Esophagus squamous epithelium (tissue), 4 donors: ENCODE results near the gene RNF207.

Experiments used
- POLR2A ChIP-seq, 4 donors: fragments of 450-650 bp; IDR thresholded peaks; one replicate each; pipeline ENCODE4 v1.6.1; 2017; ENCODE audit warnings: antibody characterized with exemption in 4 of 4, mild to moderate bottlenecking in 4 of 4, moderate library complexity in 3 of 4
- TF ChIP-seq, protein P1 (sequence below), 6 experiments: fragments of 450-650 bp in 4 of 6; fragments of 200-600 bp in 2 of 6; sonication (generic) in 2 of 6; IDR thresholded peaks; one replicate each; pipeline ENCODE4 v1.5.1; 2016 to 2019; ENCODE audit warnings: antibody characterized with exemption in 6 of 6, mild to moderate bottlenecking in 4 of 6, moderate library complexity in 4 of 6

- TF ChIP-seq, protein P1, sequence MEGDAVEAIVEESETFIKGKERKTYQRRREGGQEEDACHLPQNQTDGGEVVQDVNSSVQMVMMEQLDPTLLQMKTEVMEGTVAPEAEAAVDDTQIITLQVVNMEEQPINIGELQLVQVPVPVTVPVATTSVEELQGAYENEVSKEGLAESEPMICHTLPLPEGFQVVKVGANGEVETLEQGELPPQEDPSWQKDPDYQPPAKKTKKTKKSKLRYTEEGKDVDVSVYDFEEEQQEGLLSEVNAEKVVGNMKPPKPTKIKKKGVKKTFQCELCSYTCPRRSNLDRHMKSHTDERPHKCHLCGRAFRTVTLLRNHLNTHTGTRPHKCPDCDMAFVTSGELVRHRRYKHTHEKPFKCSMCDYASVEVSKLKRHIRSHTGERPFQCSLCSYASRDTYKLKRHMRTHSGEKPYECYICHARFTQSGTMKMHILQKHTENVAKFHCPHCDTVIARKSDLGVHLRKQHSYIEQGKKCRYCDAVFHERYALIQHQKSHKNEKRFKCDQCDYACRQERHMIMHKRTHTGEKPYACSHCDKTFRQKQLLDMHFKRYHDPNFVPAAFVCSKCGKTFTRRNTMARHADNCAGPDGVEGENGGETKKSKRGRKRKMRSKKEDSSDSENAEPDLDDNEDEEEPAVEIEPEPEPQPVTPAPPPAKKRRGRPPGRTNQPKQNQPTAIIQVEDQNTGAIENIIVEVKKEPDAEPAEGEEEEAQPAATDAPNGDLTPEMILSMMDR (IDR thresholded peaks at IDR 0.05), result no peak
- TF ChIP-seq POLR2A (IDR thresholded peaks at IDR 0.05), result no peak
These were observed 27.5 kb downstream of the RNF207 start for GRCh38 chr1:6233376-6233775.
